ENCODE results near the gene TMIE.

The TMIE gene, protein sequence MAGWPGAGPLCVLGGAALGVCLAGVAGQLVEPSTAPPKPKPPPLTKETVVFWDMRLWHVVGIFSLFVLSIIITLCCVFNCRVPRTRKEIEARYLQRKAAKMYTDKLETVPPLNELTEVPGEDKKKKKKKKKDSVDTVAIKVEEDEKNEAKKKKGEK

GRCh38 chr3:46701181-46701939 is at the start of gene TMIE:
TSS of gene TMIE (plus strand) at chr3:46701392. CDS start at chr3:46701488, 96 bp downstream.
- no peak for DNase-seq (ENCODE audit: low read depth in 2 of 2)

DNA sequence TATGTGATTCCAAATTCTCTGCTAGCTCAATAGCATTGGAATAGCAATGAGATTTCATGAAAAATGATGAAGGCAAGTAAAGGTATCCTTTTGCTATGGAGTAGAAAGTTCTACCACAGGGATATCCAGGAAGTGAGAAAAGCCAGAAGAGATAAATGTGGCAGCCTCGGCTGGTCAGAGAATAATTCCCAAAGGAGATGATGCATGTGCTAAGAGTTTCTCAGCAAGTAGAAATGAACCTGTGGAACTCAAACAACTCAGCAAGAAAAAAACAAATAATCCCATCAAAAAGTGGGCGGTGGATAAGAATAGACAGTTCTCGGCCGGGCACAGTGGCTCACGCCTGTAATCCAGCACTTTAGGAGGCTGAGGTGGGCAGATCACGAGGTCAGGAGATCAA is 45.9 kb upstream of the TMIE start:
- no peak for DNase-seq (ENCODE audit: low read depth in 2 of 2)

GRCh38 chr3:46656778-46657556 is 44.2 kb upstream of the TMIE start:
- no peak for DNase-seq (ENCODE audit: low read depth in 2 of 2)

DNA sequence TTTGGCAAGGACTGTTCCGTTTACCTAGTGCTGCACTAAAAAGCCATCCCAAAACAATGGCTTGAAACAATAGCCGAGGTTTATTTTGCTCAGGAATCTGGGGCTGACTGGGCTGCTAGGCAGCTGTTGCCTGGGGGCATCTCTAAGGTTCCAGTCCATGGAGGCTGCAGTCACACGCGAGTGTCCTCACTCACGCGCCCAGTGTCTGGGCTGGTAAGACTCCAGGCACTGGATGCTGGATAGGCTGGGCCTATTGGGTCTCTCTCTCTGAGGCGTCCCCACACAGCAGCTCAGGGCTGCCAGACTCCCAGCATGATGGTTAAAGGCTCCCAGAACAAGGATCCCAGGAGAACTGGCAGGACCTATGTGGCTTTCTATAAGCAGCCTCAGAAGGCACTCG is 41.9 kb upstream of the TMIE start:
- DNase-seq (ENCODE audit: low read depth in 2 of 2) = no peak

- no peak for DNase-seq (ENCODE audit: low read depth in 2 of 2)
These were observed 41.2 kb upstream of the TMIE start for GRCh38 chr3:46660003-46660402.

GRCh38 chr3:46660543-46661523 is 40.4 kb upstream of the TMIE start:
- DNase-seq (ENCODE audit: low read depth in 2 of 2) = no peak

DNA sequence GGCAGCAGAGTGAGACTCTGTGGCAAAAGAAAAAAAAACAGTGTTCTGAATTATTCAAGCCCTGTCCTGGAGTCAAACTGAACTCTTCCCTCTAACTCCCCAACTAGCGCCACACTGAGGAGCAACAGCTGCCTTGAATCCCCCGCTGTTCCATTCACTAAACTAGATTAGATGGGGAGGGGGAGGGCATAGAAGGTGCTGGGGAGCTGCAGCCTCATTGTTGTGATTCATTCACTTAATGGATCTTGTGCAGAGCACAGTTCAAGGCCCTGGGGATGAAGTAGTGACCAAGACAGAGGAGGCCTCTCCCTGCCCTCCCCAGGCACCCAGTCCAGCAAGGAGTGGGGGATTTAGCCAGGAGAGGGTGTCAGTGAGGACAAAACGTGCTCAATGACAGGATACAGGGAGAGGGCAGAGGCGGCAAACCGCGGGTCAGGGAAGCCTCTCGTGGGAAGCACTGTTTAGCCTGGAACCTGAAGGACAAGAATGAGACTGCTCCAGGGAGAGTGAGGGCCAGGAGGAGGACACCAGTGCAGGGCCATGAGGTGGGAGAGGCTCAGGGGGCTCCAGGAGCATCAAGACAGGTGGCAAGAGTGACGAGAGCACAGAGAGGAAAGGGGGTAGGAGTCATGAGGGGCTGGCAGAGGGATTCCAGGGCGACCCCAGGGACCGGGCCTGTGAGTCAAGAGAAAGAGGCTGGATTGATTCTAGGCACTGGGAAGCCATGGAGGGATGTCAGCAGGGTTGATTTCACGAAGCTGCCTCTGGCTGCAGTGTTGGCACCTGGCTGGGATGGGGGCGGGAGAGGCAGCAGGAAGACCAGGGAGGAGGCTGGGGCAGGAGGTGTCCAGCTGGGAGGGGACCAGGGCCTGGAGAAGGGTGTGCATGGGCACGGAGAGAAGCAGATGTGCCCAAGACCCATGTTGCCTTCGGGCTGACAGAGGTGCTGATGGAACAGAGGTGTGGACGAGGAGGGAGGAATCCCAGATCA is 39.1 kb upstream of the TMIE start:
- no peak for DNase-seq (ENCODE audit: low read depth in 2 of 2)

- no peak for DNase-seq (ENCODE audit: low read depth in 2 of 2)
These were observed 38.2 kb upstream of the TMIE start for GRCh38 chr3:46662771-46663551.

GRCh38 chr3:46663591-46664135 is 37.5 kb upstream of the TMIE start:
- no peak for DNase-seq (ENCODE audit: low read depth in 2 of 2)

DNA sequence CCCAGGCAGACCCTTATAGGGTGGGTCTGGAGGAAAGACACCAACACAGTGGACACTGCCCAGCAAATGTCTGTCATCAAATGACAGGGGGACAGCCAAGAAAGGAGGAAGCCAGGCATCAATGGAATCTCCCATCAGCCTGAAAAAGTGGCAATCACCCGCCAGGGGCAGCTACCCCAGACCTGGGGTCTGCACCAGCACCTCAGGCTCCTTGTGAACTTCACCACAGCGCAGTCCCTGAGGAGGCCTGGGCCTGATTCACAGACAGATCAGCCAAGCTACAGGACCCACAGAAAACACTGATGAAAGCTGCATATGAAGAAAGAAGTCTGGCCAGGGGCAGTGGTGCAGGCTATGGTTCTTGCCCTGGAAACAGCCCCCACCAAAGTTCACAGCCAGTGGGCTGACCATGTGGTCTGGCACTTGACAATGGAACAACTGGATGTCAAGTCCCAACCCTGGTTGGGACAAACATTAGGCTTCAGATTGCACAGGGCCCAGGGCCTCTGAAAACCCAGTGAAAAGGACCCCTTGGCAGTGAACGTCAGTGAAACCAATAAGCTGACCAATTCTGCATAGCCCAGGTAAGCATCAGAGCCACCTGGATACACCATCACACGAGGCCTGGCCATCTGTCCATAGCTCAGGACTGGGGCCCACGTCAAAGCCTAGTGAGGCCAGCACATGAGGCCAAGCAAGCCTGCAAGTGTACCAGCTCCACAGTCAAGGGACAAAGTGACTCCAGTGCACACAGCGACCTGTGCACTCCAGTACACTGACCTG is 36.8 kb upstream of the TMIE start:
- DNase-seq (ENCODE audit: low read depth in 2 of 2) = no peak

DNA sequence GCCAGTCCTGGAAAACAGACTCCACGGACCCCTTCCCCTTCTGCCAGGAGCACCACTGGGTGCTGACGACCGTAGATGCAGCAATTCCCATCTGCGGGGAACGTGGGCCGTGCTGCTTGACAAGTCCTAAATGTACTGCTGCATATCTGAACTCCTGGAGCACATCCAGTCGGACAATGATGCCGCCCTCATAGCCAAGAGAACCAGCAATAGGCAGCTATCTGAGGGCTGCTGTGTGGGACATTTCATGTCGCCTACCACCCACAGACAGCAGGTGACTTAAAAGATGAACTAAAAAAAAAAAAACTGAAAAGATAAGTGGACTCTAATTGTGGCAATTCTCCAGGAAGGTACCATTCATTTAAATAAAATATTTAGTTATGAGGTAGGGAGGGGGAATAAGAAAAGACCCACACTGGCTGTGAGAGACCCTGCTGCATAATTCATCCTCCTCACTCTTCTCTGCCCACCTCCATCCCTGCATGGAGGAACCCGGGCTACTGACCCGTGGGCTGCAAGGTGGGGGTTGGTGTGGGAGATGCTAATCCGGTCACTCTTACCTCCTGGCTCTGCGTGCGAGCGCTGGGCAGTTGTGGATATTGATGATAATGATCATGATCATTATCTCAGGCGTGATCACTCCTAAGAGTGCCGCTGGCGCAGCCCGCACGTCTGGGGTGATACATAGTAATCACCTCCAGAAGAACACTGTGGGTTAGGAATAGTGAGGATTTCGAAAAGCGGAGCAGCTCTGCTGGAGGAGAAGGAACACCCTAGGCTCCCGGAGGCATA is 36.0 kb upstream of the TMIE start:
- DNase-seq (ENCODE audit: low read depth in 2 of 2) = no peak

- no peak for DNase-seq (ENCODE audit: low read depth in 2 of 2)
These were observed 35.3 kb upstream of the TMIE start for GRCh38 chr3:46665763-46666452.

DNA sequence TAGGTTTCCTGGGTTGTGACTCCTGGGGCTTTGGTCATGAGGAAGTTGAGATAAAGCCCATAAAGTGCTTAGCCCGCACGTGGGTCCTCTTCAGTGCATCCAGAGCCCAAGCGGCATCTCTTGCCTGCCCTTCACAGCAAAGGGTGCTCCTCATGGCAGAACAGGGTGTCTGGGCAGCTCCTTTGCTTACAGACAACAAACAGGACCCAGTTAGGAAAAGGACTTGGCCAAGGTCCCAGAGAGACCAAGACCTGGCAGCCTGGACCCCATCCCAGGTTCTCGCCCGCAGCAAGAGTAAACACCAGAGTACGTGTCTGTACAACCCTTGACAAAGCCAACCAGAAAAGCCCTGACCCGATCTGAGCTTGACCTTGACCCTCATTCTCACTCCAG is 34.7 kb upstream of the TMIE start:
- DNase-seq (ENCODE audit: low read depth in 2 of 2) = no peak

GRCh38 chr3:46667061-46667621 is 34.1 kb upstream of the TMIE start:
- no peak for DNase-seq (ENCODE audit: low read depth in 2 of 2)

- DNase-seq (ENCODE audit: low read depth in 2 of 2) = no peak
These were observed 33.5 kb upstream of the TMIE start for GRCh38 chr3:46667657-46668056.

- no peak for DNase-seq (ENCODE audit: low read depth in 2 of 2)
These were observed 33.1 kb upstream of the TMIE start for GRCh38 chr3:46668116-46668515.

GRCh38 chr3:46668591-46668990 is 32.6 kb upstream of the TMIE start:
- DNase-seq (ENCODE audit: low read depth in 2 of 2) = no peak

All from stimulated activated CD4-positive, alpha-beta T cell treated with anti-CD3 and anti-CD28 coated beads, Interleukin-4, amount 100 ng/mL, for 48 hours (primary cell).